GM23338 (cell line): ENCODE measurements around the gene CDC14B. TPM values are rescaled to one million over a fixed set of nuclear protein-coding genes. Genes with fewer than 3 reads are reported as not detected.

Experiments used
- ATAC-seq: fragments of 200-7000 bp; cut with Tn5 transposase; 3 replicates; pipeline ENCODE4 v1.9.1; 2020
- DNase-seq: peaks from one replicate; pipeline ENCODE4 v3.0.0-alpha.2; 2015; ENCODE audit warnings: low spot score
- H2AFZ ChIP-seq: fragments of 200-600 bp; sonication (generic); 2 replicates; pipeline ENCODE4 v1.8.0; 2016; ENCODE audit warnings: antibody characterized with exemption, mild to moderate bottlenecking, moderate library complexity
- H3F3A ChIP-seq: fragments of 200-600 bp; sonication (generic); replicated peaks from 2 replicates; pipeline ENCODE4 v1.8.0; 2017; ENCODE audit warnings: antibody characterized with exemption, mixed run types, low read depth
- H3K27ac ChIP-seq: fragments of 200-600 bp; sonication (generic); 2 replicates; pipeline ENCODE4 v1.6.1; 2016; ENCODE audit warnings: low read depth
- H3K27me3 ChIP-seq: fragments of 200-600 bp; sonication (generic); 2 replicates; pipeline ENCODE4 v1.8.0; 2016; ENCODE audit warnings: mild to moderate bottlenecking, mixed run types, moderate library complexity; ENCODE audit not compliant: insufficient read depth
- H3K36me3 ChIP-seq: fragments of 200-600 bp; sonication (generic); 2 replicates; pipeline ENCODE4 v1.8.0; 2016; ENCODE audit warnings: mild to moderate bottlenecking; ENCODE audit not compliant: insufficient read depth
- H3K4me1 ChIP-seq: fragments of 200-600 bp; sonication (generic); 2 replicates; pipeline ENCODE4 v1.8.0; 2016; ENCODE audit warnings: mild to moderate bottlenecking, moderate library complexity; ENCODE audit not compliant: insufficient read depth
- H3K4me2 ChIP-seq: fragments of 200-600 bp; sonication (generic); 2 replicates; pipeline ENCODE4 v1.7.1; 2017; ENCODE audit warnings: mixed run types
- H3K4me3 ChIP-seq: fragments of 200-600 bp; sonication (generic); 2 replicates; pipeline ENCODE4 v1.6.1; 2016; ENCODE audit warnings: mixed run types
- H3K79me2 ChIP-seq: fragments of 200-600 bp; sonication (generic); replicated peaks from 2 replicates; pipeline ENCODE4 v1.8.0; 2017; ENCODE audit warnings: mild to moderate bottlenecking; ENCODE audit not compliant: insufficient read depth
- H3K9me2 ChIP-seq: fragments of 200-600 bp; sonication (generic); 2 replicates; pipeline ENCODE4 v1.8.0; 2017; ENCODE audit not compliant: insufficient read depth
- H4K20me1 ChIP-seq: fragments of 200-600 bp; sonication (generic); replicated peaks from 2 replicates; pipeline ENCODE4 v1.8.0; 2017; ENCODE audit warnings: mild to moderate bottlenecking; ENCODE audit not compliant: insufficient read depth
- H3K27ac Mint-ChIP-seq: 2 replicates; pipeline ENCODE4 v1.8.0; 2020; ENCODE audit warnings: inconsistent platforms, mild to moderate bottlenecking, moderate library complexity, mixed read lengths
- H3K27me3 Mint-ChIP-seq: 3 replicates; pipeline ENCODE4 v1.8.0; 2022; ENCODE audit warnings: low read depth, mild to moderate bottlenecking, moderate library complexity, mixed read lengths, inconsistent platforms; ENCODE audit not compliant: insufficient read depth, poor library complexity
- H3K36me3 Mint-ChIP-seq: 3 replicates; pipeline ENCODE4 v1.8.0; 2021; ENCODE audit warnings: low read depth, mild to moderate bottlenecking, inconsistent platforms, moderate library complexity, mixed read lengths
- H3K4me1 Mint-ChIP-seq: 3 replicates; pipeline ENCODE4 v1.8.0; 2020; ENCODE audit warnings: mild to moderate bottlenecking, inconsistent platforms, mixed read lengths
- H3K4me3 Mint-ChIP-seq: 3 replicates; pipeline ENCODE4 v1.8.0; 2021; ENCODE audit warnings: moderate library complexity, mild to moderate bottlenecking, inconsistent platforms, mixed read lengths
- H3K9me3 Mint-ChIP-seq: 3 replicates; pipeline ENCODE4 v1.8.0; 2020; ENCODE audit warnings: moderate library complexity, mild to moderate bottlenecking, inconsistent platforms, mixed read lengths
- CREB1 ChIP-seq: fragments of 250-450 bp; sonication (Bioruptor Pico); IDR thresholded peaks from 2 replicates; pipeline ENCODE4 v1.5.0; 2020; ENCODE audit warnings: low read depth, mild to moderate bottlenecking, moderate library complexity
- EZH2 ChIP-seq: fragments of 200-600 bp; sonication (generic); IDR thresholded peaks from one replicate; pipeline ENCODE4 v1.8.0; 2017; ENCODE audit warnings: antibody characterized with exemption, mild to moderate bottlenecking, low read depth; ENCODE audit not compliant: unreplicated experiment
- EZH2phosphoT487 ChIP-seq: fragments of 200-600 bp; sonication (generic); IDR thresholded peaks from one replicate; pipeline ENCODE4 v1.8.1; 2018; ENCODE audit warnings: antibody characterized with exemption; ENCODE audit not compliant: unreplicated experiment
- JUNB ChIP-seq: IDR thresholded peaks from one replicate; pipeline ENCODE4 v1.6.1; 2016; ENCODE audit warnings: antibody characterized with exemption; ENCODE audit not compliant: unreplicated experiment
- POLR2AphosphoS5 ChIP-seq: IDR thresholded peaks from 2 replicates; pipeline ENCODE4 v1.6.1; 2016; ENCODE audit warnings: antibody characterized with exemption, low read depth
- STAT1 ChIP-seq: IDR thresholded peaks from one replicate; pipeline ENCODE4 v1.6.1; 2016; ENCODE audit warnings: antibody characterized with exemption; ENCODE audit not compliant: unreplicated experiment
- ZNF114 ChIP-seq: fragments of 250-450 bp; sonication (Bioruptor Pico); IDR thresholded peaks from 2 replicates; pipeline ENCODE4 v1.5.0; 2020; ENCODE audit warnings: mild to moderate bottlenecking, moderate library complexity
- polyA plus RNA-seq: library from polyadenylated mRNA; unstranded; fragments of >200 nt; fragmentation: Nextera tagmentation; extraction: Ambion mirVana; gene quantifications from 2 replicates; pipeline ENCODE4 v1.2.1, GENCODE V29; 2016
- total RNA-seq: library from RNA; depleted of rRNA; stranded (reverse); fragments of >200 nt; shearing (Covaris generic); gene quantifications from 2 replicates; pipeline ENCODE4 v1.2.3, GENCODE V29; 2014
- TF ChIP-seq, protein P1 (sequence below): IDR thresholded peaks from one replicate; pipeline ENCODE4 v1.6.1; 2018; ENCODE audit warnings: antibody characterized with exemption; ENCODE audit not compliant: unreplicated experiment
- TF ChIP-seq, protein P2 (sequence below), 2 experiments: fragments of 200-600 bp in 1 of 2; sonication (generic) in 1 of 2; conservative IDR thresholded peaks; 2 replicates each; pipeline versions ENCODE4 v1.5.1 to v1.6.1; 2016 to 2017; ENCODE audit warnings: antibody characterized with exemption in 2 of 2, low read depth in 2 of 2, mild to moderate bottlenecking in 2 of 2, moderate library complexity in 1 of 2
- TF ChIP-seq, protein P3 (sequence below): IDR thresholded peaks from 2 replicates; pipeline ENCODE4 v1.6.1; 2016; ENCODE audit warnings: antibody characterized with exemption

The CDC14B gene
- total and polyA plus RNA-seq, 2 experiments from 2014 or later: 12.2 to 52.1 TPM

DNA sequence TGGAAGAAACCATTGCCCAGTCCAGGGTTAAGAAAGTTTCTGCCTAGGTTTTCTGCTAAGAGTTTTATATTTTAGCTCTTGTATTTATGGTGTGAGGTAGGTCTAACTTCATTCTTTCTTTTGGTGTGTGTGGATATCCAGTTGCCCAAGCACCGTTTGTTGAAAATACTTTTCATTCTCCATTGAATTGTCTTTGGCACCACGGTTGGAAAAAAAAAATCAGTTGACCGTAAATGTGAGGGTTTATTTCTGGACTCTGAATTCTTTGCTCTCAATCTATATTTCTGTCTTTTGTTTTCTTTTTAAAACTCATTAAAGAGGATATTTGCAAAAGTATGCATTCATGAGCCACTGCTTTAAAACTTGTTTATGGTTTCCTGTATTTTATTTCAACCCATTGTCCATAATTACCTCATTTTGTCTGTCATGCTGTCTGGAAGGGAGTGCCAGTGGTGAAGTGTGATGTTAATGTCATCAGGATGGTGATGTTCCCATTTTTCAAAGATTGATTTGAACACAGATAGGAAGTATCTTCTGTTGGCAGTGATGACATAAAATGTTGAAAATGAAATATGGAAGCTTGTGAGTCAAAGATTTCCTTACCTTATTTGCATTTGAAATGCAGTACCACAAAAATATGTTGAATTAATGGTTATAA lies 135.8 kb downstream of the CDC14B start (continued):
- TF ChIP-seq, protein P1, sequence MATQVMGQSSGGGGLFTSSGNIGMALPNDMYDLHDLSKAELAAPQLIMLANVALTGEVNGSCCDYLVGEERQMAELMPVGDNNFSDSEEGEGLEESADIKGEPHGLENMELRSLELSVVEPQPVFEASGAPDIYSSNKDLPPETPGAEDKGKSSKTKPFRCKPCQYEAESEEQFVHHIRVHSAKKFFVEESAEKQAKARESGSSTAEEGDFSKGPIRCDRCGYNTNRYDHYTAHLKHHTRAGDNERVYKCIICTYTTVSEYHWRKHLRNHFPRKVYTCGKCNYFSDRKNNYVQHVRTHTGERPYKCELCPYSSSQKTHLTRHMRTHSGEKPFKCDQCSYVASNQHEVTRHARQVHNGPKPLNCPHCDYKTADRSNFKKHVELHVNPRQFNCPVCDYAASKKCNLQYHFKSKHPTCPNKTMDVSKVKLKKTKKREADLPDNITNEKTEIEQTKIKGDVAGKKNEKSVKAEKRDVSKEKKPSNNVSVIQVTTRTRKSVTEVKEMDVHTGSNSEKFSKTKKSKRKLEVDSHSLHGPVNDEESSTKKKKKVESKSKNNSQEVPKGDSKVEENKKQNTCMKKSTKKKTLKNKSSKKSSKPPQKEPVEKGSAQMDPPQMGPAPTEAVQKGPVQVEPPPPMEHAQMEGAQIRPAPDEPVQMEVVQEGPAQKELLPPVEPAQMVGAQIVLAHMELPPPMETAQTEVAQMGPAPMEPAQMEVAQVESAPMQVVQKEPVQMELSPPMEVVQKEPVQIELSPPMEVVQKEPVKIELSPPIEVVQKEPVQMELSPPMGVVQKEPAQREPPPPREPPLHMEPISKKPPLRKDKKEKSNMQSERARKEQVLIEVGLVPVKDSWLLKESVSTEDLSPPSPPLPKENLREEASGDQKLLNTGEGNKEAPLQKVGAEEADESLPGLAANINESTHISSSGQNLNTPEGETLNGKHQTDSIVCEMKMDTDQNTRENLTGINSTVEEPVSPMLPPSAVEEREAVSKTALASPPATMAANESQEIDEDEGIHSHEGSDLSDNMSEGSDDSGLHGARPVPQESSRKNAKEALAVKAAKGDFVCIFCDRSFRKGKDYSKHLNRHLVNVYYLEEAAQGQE: no peak
- TF ChIP-seq CREB1 (CRISPR knock-in tag) (no peak), POLR2AphosphoS5 (no peak), EZH2 (no peak), JUNB (no peak)

DNA sequence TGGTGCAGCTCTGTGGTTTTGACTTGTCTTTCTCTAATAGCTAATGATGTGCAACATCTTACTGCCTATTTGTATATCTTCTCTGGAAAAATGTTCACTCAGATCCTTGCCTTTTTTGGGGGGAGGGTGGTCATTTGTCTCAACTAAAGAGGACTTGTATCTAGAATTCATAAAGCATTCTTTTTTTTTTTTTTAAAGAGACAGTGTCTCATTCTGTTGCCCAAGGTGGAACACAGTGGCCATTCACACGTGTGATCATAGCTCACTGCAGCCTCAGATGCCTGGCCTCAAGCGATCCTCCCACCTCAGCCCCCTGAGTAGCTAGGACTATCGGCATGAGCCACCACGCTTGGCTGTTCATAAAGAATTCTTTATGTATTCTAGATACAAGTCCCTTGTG lies 136.4 kb downstream of the CDC14B start:
- no peaks in the 10 kb centered on the region for H3K79me2 ChIP-seq
- H3K27ac ChIP-seq: no peak overlapping the region
- ATAC-seq: no peak
- H3K27ac Mint-ChIP-seq: no peak overlapping the region
- no peak overlapping the region for H3K4me3 Mint-ChIP-seq
- H4K20me1 ChIP-seq: no peaks in the 10 kb centered on the region
- H3K4me2 ChIP-seq: no peak overlapping the region
- H3K36me3 ChIP-seq: no peaks in the 10 kb centered on the region
- no peak for DNase-seq
- H3K9me2 ChIP-seq: no peaks in the 10 kb centered on the region
- H3K4me1 Mint-ChIP-seq: no peaks in the 10 kb centered on the region
- no peaks in the 10 kb centered on the region for H3K27me3 ChIP-seq
- H3F3A ChIP-seq: no peaks in the 10 kb centered on the region
- no peaks in the 10 kb centered on the region for H3K9me3 Mint-ChIP-seq
- peaks cover 18% of the 10 kb centered on the region; the same call in 2 of the 3 replicates for H3K36me3 Mint-ChIP-seq
- H3K27me3 Mint-ChIP-seq: no peaks in the 10 kb centered on the region
- no peak overlapping the region for H2AFZ ChIP-seq
- H3K4me3 ChIP-seq: no peak overlapping the region
- H3K4me1 ChIP-seq: no peaks in the 10 kb centered on the region
- no peak for TF ChIP-seq EZH2phosphoT487
- TF ChIP-seq JUNB: no peak
- TF ChIP-seq, protein P2, sequence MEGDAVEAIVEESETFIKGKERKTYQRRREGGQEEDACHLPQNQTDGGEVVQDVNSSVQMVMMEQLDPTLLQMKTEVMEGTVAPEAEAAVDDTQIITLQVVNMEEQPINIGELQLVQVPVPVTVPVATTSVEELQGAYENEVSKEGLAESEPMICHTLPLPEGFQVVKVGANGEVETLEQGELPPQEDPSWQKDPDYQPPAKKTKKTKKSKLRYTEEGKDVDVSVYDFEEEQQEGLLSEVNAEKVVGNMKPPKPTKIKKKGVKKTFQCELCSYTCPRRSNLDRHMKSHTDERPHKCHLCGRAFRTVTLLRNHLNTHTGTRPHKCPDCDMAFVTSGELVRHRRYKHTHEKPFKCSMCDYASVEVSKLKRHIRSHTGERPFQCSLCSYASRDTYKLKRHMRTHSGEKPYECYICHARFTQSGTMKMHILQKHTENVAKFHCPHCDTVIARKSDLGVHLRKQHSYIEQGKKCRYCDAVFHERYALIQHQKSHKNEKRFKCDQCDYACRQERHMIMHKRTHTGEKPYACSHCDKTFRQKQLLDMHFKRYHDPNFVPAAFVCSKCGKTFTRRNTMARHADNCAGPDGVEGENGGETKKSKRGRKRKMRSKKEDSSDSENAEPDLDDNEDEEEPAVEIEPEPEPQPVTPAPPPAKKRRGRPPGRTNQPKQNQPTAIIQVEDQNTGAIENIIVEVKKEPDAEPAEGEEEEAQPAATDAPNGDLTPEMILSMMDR (conservative IDR thresholded peaks at IDR 0.05; ENCODE audit: low read depth in 2 of 2): no peak
- TF ChIP-seq, protein P3, sequence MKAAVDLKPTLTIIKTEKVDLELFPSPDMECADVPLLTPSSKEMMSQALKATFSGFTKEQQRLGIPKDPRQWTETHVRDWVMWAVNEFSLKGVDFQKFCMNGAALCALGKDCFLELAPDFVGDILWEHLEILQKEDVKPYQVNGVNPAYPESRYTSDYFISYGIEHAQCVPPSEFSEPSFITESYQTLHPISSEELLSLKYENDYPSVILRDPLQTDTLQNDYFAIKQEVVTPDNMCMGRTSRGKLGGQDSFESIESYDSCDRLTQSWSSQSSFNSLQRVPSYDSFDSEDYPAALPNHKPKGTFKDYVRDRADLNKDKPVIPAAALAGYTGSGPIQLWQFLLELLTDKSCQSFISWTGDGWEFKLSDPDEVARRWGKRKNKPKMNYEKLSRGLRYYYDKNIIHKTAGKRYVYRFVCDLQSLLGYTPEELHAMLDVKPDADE: no peak
- TF ChIP-seq ZNF114 (CRISPR knock-in tag): no peak
- TF ChIP-seq, protein P1: no peak
- no peak for TF ChIP-seq STAT1
- no peak for TF ChIP-seq CREB1 (CRISPR knock-in tag)
